HEK293T (cell line): ENCODE data around the gene PITPNC1.

Experiments used
- CTCF ChIA-PET: fragments of 350-600 bp; formaldehyde crosslinking; extraction: SDS; loops from one replicate; lab custom pipeline; 2021; ENCODE audit warnings: antibody characterized with exemption, inconsistent platforms; lab: Yijun Ruan, JAX
- POLR2A ChIA-PET: fragments of 350-600 bp; formaldehyde crosslinking; extraction: SDS; loops from one replicate; lab custom pipeline; 2020; ENCODE audit warnings: antibody characterized with exemption, inconsistent platforms; lab: Yijun Ruan, JAX
- DNase-seq: peaks from one replicate; pipeline ENCODE4 v3.0.0; 2012; ENCODE audit warnings: mixed read lengths; ENCODE audit errors: extremely low spot score
- ARNT ChIP-seq: fragments of 450-650 bp; IDR thresholded peaks from 2 replicates; pipeline ENCODE4 v1.6.1; 2017; ENCODE audit warnings: mild to moderate bottlenecking
- BHLHE40 ChIP-seq: fragments of 450-650 bp; IDR thresholded peaks from 2 replicates; pipeline ENCODE4 v1.6.1; 2016; ENCODE audit warnings: mild to moderate bottlenecking, moderate library complexity, borderline replicate concordance
- CTBP1 ChIP-seq: fragments of 450-650 bp; IDR thresholded peaks from 2 replicates; pipeline ENCODE4 v1.6.1; 2016; ENCODE audit warnings: borderline replicate concordance
- ELF4 ChIP-seq: fragments of 450-650 bp; IDR thresholded peaks from 2 replicates; pipeline ENCODE4 v1.6.1; 2017; ENCODE audit warnings: antibody characterized with exemption
- FOXA1 ChIP-seq: fragments of 450-650 bp; IDR thresholded peaks from 2 replicates; pipeline ENCODE4 v1.6.1; 2016; ENCODE audit warnings: mild to moderate bottlenecking
- FOXK2 ChIP-seq: fragments of 450-650 bp; IDR thresholded peaks from 2 replicates; pipeline ENCODE4 v1.6.1; 2016; ENCODE audit warnings: mild to moderate bottlenecking
- FOXM1 ChIP-seq: fragments of 450-650 bp; IDR thresholded peaks from 2 replicates; pipeline ENCODE4 v1.6.1; 2017; ENCODE audit warnings: mild to moderate bottlenecking, borderline replicate concordance
- HDGF ChIP-seq: fragments of 450-650 bp; IDR thresholded peaks from 2 replicates; pipeline ENCODE4 v1.6.1; 2017; ENCODE audit warnings: antibody characterized with exemption, borderline replicate concordance
- L3MBTL2 ChIP-seq: fragments of 450-650 bp; conservative IDR thresholded peaks from 2 replicates; pipeline ENCODE4 v1.6.1; 2016; ENCODE audit warnings: mild to moderate bottlenecking
- LEF1 ChIP-seq: fragments of 450-650 bp; IDR thresholded peaks from 2 replicates; pipeline ENCODE4 v1.6.1; 2017; ENCODE audit warnings: mild to moderate bottlenecking, borderline replicate concordance
- NFRKB ChIP-seq: fragments of 450-650 bp; IDR thresholded peaks from 2 replicates; pipeline ENCODE4 v1.6.1; 2016; ENCODE audit warnings: mild to moderate bottlenecking, moderate library complexity
- PKNOX1 ChIP-seq: fragments of 450-650 bp; IDR thresholded peaks from 2 replicates; pipeline ENCODE4 v1.6.1; 2016
- SP1 ChIP-seq: fragments of 450-650 bp; IDR thresholded peaks from 2 replicates; pipeline ENCODE4 v1.6.1; 2017
- SUZ12 ChIP-seq: fragments of 450-650 bp; IDR thresholded peaks from 2 replicates; pipeline ENCODE4 v1.6.1; 2016; ENCODE audit warnings: mild to moderate bottlenecking
- TARDBP ChIP-seq: fragments of 450-650 bp; IDR thresholded peaks from 2 replicates; pipeline ENCODE4 v1.6.1; 2016
- ZNF384 ChIP-seq: fragments of 450-650 bp; IDR thresholded peaks from 2 replicates; pipeline ENCODE4 v1.6.1; 2016

PITPNC1 gene

GRCh38 chr17:67461228-67461780 lies 84.2 kb downstream of the PITPNC1 start:
- ChIA-PET POLR2A (no interaction called here), CTCF (no interaction called here)
- TF ChIP-seq SP1, result no peak
- DNase-seq, result no peak

GRCh38 chr17:67461876-67462275 lies 84.8 kb downstream of the PITPNC1 start:
- no peak for TF ChIP-seq FOXM1
- no peak for TF ChIP-seq ELF4
- TF ChIP-seq ARNT, result no peak
- POLR2A ChIA-PET, result no interaction called here
- CTCF ChIA-PET, result no interaction called here
- DNase-seq, result no peak

DNA sequence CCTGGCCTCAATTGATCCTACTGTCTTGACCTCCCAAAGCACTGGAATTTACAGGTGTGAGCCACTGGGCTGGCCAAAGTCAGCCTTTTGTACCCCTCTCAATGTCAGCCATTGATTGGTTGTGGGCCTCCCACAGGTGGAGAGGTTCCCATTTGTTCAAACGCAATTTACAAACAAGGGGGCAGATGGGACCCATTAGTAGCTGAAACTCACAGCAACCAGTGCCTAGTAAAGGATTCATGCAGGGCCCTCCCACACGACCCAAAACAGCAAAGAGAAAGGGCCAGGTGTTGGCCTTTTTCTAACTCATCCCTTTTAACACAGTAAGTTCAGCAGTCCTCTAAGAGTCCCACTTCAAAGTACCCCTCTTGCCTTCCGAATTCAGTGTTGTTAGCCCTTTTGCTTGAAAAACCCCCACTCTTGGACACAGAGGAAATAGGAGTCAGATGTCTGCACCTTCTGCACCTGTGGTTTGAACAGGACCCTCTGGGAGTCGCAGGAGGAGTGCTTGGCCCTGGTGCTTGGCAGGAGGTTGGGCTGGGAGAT lies 89.2 kb downstream of the PITPNC1 start:
- DNase-seq, result no peak
- ChIA-PET CTCF (interaction anchor here (1.2 to 1.4 kb wide), 2 partner anchors 9 to 79 kb away, joined by 3 to 4 read pairs; no protein-coding TSS in a partner anchor), POLR2A (no interaction called here)
- no peak for TF ChIP-seq PKNOX1
- TF ChIP-seq ELF4, result no peak
- TF ChIP-seq LEF1, result no peak
- TF ChIP-seq BHLHE40, result no peak
- TF ChIP-seq ZNF384, result no peak
- no peak for TF ChIP-seq SP1
- TF ChIP-seq FOXM1, result no peak
- TF ChIP-seq TARDBP, result no peak
- TF ChIP-seq ARNT, result no peak
- no peak for TF ChIP-seq HDGF
- TF ChIP-seq FOXA1, result no peak
- TF ChIP-seq L3MBTL2, result no peak
- no peak for TF ChIP-seq SUZ12
- TF ChIP-seq NFRKB, result no peak
- TF ChIP-seq CTBP1, result no peak
- TF ChIP-seq FOXK2, result no peak

DNA sequence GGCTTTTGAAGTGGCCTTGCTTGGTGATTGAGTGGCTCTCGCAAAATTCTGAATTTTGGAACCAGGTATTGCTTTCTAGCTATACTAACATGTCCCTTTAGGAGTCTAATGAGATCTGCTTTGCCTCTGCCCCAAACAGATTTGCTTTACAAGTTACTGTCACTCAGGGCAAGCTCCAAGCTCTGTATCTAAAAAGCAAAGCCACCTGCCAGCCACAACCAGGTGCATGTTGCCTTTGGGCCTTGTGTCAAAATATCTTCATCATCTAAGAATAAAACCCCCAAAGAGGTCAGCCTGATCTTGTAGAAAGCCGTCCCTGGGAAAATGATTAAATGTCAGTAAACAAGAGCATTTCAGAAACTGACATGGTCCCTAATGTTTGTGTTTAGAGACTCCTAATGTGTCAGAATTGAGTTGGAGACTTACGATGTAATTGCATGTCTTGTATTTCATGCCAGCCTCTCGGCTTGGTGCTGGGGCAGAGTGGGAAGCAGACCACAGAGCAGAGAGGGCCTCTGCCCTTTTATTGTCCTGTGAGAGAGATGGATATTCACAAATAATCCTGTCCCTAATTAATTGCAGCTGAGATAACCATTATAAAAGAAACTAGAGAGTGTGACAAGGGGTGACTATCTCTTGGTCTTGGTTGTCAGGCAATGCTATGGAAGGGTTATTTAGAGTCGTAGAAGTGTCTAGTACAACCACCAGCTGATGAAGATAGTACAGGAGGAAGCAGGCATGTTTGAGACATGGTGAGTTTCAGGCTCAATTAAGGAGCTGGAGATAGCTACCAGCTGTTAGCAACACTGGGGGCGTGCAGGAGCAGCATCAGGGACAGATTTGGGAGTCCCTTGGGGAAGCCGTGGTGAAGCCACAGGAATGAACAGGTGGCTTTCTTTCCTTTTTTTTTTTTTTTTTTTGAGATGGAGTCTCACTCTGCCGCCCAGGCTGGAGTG lies 90.7 kb downstream of the PITPNC1 start:
- POLR2A ChIA-PET, result no interaction called here
- no peak for DNase-seq
- TF ChIP-seq HDGF (no peak), L3MBTL2 (no peak), PKNOX1 (no peak), BHLHE40 (no peak), SUZ12 (no peak), FOXA1 (no peak), FOXK2 (no peak), SP1 (no peak), NFRKB (no peak), ARNT (no peak), CTBP1 (no peak), ZNF384 (no peak)
- CTCF ChIA-PET, result interaction anchor here (0.6 to 0.9 kb wide), 2 partner anchors 8 kb away, joined by 3 read pairs; no protein-coding TSS in a partner anchor

- ChIA-PET POLR2A (no interaction called here), CTCF (interaction anchor here (0.7 to 1.2 kb wide), 2 partner anchors 13 to 34 kb away, joined by 3 to 4 read pairs; no protein-coding TSS in a partner anchor)
- TF ChIP-seq FOXM1 (no peak), ZNF384 (no peak), SUZ12 (no peak), FOXK2 (no peak), HDGF (no peak), BHLHE40 (no peak), SP1 (no peak), PKNOX1 (no peak), NFRKB (no peak), L3MBTL2 (no peak), CTBP1 (no peak), ARNT (no peak), TARDBP (no peak), FOXA1 (no peak), LEF1 (no peak), ELF4 (no peak)
- no peak for DNase-seq
Observed at GRCh38 chr17:67469208-67469980, 92.3 kb downstream of the PITPNC1 start.
